ENCODE results near the gene COTL1. TPM values are rescaled to one million over a fixed set of nuclear protein-coding genes. Genes with fewer than 3 reads are reported as not detected.
A peak's percentile ranks its signal among the peaks of the same experiment; 100 is the strongest.

Gene COTL1
- polyA plus RNA-seq, 1 donor: 30.5 TPM

DNA sequence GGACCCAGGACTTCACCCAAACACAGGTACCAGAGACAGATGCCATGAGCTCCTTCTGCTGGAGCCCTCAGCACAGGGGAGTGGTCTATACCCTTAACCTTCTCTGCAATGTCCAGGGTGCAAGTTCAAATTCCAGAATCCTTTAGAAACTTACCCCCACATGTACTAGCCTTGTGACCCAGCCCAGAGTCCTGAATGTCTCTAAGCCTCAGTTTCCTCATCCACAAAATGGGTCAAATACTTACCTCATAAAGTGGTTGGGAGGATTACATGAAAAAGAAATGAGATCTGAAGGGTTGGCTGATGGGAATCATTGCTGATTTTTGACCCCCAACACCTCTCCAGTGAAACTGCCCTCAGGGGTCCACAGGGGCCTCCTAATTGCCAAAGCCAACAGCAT is 21.7 kb downstream of the COTL1 start:
- DNase-seq: no peak

DNA sequence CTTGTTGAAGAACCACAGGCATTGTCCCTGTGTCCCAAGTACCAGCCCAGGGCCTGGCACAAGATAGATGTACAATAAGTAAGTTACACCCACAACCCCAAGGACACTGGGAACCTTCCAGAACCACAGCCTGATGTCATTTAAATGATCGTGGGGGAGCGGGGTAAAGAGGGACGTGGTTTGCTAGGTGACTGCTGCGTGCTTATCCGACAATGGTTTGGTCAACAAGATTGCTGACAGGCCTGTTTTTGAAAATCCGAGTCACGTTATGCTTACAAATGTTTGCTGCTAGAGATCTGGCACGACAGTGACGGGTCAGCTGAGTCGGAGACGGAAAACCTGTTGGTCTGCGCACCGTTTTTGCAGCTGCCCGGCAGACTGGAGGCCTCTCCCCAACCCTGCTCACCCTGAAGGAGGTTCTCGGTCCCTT is 22.8 kb downstream of the COTL1 start:
- DNase-seq: no peak

GRCh38 chr16:84594725-84595038 is 23.2 kb downstream of the COTL1 start:
- DNase-seq: no peak

DNA sequence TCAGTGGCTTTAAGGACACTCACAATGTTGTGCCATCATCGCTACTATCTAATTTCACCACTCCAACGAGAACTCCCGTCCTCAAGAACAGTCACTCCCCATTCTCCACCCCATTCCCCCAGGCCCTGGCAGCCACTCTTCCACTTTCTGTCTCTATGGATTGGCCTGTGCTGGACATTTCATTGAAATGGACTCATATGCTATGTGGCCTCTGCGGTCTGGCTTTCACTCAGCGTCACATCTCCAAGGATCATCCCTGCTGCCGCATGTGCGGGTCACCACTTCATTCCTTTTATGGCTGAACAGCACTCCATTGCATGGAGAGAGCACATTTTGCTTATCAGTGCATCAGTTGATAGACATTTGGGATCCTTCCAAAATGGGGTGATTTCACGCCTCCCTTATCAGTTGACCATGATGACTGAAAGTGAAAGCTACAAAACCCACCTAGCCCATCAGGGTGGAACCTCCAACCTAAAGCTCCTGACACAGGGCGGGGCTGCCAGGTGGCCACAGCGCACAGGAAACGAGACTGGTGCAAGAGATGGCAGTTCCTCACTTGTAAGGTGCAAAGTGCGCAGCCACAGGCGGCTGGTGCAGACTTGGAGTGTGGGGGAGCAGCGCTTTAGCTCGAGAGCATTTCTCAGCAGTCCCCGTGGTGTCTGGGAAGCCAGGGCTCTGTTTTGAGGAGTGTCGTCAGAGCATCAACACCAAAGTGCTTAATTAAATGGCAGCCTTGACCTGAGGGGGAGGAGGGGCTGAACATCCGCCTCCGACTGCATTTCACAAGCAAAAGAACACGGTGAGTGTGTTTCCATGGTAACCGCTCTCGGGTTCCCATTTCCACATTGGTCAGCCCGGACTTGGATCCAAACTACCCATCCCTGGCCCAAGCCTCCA is 23.8 kb downstream of the COTL1 start:
- no peak for DNase-seq

- no peak for DNase-seq
Observed at GRCh38 chr16:84592718-84593117, 25.2 kb downstream of the COTL1 start.

GRCh38 chr16:84589975-84590719 is 27.7 kb downstream of the COTL1 start:
- DNase-seq: no peak

- DNase-seq: no peak
Observed at GRCh38 chr16:84588991-84589390, 28.9 kb downstream of the COTL1 start.

DNA sequence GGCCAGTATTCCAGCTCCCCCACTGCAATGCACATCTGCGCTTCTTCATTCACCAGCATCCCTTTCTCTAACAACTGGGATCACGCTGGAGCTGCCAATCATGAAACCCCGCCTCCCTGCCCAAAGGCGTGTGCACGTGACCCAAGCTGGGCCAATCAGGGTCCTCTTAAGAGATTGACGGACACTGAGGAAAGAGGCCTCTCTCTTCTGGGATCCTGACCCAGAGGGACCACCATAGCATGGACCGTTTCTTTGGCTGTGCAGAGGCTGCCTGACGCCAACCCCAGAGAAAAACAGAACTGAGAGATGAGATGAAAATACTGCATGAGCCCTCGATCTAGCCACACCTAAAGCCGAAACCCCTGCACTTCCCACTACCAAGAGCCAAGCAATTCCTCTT is 32.0 kb downstream of the COTL1 start:
- no peak for DNase-seq

DNA sequence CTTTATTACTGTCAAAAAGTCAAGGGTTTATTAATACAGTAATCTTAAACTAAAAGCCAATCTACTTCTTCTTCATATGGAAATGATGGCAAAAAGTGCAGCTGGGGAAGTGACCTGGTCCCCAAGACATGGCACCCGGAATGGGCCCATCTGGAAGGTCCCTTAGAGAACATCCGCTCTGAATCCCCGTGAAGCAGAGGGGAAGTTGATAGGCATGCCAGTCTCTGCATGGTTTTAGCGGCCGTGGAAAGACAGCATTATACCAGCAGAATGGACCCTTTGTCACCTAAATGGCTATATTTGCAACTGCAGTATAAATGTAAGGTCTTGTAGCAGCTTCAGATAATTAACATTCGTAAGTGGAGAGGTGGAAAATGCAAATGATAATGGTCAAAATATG is 32.4 kb downstream of the COTL1 start:
- no peak for DNase-seq

DNA sequence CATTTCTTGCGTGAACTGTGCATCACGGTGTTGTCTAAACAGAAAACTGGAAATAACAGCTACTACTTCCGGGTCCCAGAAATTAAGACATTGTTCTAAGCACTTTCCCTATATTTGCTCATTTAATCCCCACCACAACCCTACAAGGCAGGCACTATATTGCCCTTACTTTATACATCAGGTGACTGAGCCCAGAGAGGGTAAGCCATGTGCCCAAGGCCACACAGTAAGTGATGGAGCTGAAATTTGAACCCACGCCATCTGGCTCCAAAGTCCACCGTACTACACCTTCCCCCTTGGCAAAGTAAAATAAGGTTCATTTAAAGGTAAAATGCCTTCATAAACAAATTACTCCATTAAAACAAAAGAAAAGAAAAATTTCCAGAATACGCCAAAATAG is 33.2 kb downstream of the COTL1 start:
- DNase-seq: no peak

DNA sequence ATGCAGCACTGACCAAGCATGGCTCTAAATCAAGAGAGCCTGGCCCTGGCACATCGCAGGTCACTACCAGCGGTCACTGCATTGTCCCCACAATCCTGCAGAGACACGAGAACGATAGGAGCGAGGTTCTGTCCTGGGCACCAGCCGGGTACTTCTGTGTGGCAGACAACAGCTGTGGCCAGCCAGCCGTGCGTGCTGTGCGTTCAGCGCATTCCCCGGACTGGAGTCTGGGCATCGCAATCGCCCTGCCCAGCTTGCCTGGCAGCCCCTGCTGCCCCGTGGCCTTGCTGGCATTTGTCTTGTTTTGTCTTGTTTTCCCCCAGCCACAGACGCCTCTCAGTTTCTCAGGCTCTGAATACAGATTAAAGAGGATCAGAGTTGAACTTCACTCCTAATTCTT is 33.9 kb downstream of the COTL1 start:
- DNase-seq: no peak

- no peak for DNase-seq
Observed at GRCh38 chr16:84582958-84583516, 34.8 kb downstream of the COTL1 start.

DNA sequence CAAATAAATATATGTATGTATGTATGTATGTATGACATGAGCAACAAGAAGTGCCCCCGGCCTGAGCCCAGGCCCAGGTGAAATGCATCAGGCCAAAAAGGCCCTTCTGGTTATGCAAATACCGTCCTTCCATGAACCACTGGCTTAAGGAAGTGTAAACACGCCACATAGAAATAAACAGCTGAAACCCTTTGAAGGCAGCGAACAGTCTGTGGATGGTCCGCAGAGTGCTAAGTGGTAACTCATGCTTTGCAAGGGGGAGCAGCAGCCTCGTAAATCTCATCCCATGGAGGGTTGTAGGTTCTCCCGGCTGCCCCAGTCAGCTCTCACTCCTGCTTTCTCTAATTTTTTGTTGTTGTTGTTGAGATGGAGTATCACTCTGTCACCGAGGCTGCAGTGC is 36.7 kb downstream of the COTL1 start:
- no peak for DNase-seq

DNA sequence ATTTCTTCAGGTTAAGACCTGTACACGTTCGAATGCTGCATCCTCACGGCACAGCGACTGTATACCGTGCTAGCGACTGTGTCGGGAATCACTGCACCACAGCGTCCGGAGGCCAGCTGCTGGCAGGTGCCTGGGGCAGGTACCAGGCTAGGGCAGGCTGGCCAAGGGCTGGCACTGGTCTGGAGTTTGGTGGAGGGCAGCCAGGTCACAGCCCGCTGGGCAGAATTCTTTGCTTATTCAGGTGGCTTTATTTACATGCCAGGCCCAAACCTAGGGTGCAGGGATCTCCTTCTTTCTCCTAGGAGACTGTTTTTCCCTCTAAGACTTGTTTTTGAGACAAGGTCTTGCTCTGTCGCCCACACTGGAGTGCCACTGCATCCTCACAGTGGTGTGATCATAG is 37.9 kb downstream of the COTL1 start:
- DNase-seq: no peak

DNA sequence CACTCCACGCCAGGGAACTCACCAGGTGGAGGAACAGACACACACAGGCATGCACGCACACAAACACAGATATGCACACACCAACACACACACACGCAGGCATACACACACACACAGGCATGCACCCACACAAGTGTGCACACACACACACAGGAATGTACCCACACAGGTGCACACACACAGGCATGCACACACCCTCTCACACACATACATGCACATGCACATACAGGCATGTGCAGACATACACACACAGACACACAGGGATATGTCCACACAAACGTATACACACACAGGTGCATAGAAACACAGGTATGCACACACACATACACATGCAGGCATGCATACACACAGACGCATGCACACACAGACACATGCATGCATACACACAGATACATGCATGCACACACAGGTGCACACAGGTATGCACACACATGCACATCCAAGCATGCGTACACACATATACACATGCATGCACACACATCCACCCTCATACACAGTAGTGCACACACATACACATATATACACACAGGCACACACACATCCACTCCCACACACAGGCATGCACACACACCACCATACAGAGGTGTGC is 39.2 kb downstream of the COTL1 start:
- no peak for DNase-seq

- DNase-seq: no peak
Observed at GRCh38 chr16:84577034-84577803, 40.7 kb downstream of the COTL1 start.

GRCh38 chr16:84575914-84576313 is 42.0 kb downstream of the COTL1 start:
- no peak for DNase-seq

DNA sequence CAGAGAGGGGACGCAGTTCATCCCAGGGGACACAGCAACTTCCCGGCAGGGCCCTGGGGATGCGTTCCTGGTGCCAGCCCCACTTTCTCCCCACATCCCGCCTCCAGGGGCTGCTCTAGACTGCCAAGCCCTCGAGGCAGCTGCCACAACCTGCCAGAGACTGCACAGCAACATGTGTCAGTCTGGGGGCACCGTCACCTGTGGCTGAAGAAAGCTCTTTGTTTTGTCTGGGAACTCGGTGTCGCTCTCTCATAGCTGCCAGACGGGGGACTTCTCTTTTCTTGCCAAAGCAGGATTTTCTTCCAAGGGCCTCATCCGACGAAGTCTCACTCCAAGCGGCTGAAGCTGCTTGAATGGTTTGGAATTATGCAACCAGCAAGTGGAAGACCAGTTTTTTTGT is 43.7 kb downstream of the COTL1 start:
- no peak for DNase-seq

GRCh38 chr16:84572096-84572495 is 45.8 kb downstream of the COTL1 start:
- no peak for DNase-seq

DNA sequence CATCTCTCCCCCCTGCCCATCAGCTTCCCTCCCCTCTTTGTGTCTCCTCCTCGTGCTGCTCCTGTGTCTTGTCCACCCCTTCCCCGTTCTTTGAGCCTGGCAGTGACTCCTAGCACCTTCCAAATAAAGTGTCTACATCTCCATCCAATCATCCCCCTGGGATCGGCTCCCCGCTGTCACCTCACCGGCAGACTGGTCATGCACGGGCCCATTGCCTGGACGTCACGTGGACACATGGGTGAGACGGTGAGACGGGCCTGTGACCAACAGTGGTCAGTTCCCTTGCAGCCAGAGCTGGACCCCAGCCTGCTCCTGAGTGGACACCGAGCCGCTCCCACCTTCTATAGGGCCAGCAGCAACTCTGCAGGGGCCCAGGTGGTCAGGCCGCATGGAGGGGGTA is 46.4 kb downstream of the COTL1 start:
- DNase-seq: no peak

- DNase-seq: peak; percentile 86
Observed at GRCh38 chr16:84570739-84571403, 47.0 kb downstream of the COTL1 start.

GRCh38 chr16:84569382-84569987 is 48.4 kb downstream of the COTL1 start:
- DNase-seq: no peak
